HG02623 (cell line): ENCODE results near the gene PPP1R17.

Experiments used
- ATAC-seq: cut with Tn5 transposase; IDR thresholded peaks from one replicate; pipeline ENCODE4 v1.9.1; 2021; ENCODE audit warnings: moderate library complexity; ENCODE audit not compliant: unreplicated experiment

PPP1R17 gene

GRCh38 chr7:31687024-31687748 is at the start of gene PPP1R17:
Gene PPP1R17, plus strand, starts transcription at chr7:31687215. Its CDS starts 5,227 bp downstream, at chr7:31692442.
- no peak for ATAC-seq

GRCh38 chr7:31640381-31640780 is 46.6 kb upstream of the PPP1R17 start:
- ATAC-seq: no peak

- ATAC-seq: no peak
Observed at GRCh38 chr7:31642681-31643115, 44.3 kb upstream of the PPP1R17 start.

- no peak for ATAC-seq
Observed at GRCh38 chr7:31646942-31647341, 40.1 kb upstream of the PPP1R17 start.

- no peak for ATAC-seq
Observed at GRCh38 chr7:31647511-31647910, 39.5 kb upstream of the PPP1R17 start.

- ATAC-seq: no peak
Observed at GRCh38 chr7:31648288-31648687, 38.7 kb upstream of the PPP1R17 start.

GRCh38 chr7:31648880-31649279 is 38.1 kb upstream of the PPP1R17 start:
- ATAC-seq: no peak

GRCh38 chr7:31651234-31652062 is 35.6 kb upstream of the PPP1R17 start:
- no peak for ATAC-seq

GRCh38 chr7:31652063-31652326 is 35.0 kb upstream of the PPP1R17 start:
- ATAC-seq: no peak

- ATAC-seq: no peak
Observed at GRCh38 chr7:31663072-31663471, 23.9 kb upstream of the PPP1R17 start.

- no peak for ATAC-seq
Observed at GRCh38 chr7:31664890-31665289, 22.1 kb upstream of the PPP1R17 start.

- ATAC-seq: no peak
Observed at GRCh38 chr7:31665546-31665945, 21.5 kb upstream of the PPP1R17 start.

- ATAC-seq: no peak
Observed at GRCh38 chr7:31669461-31669860, 17.6 kb upstream of the PPP1R17 start.

- ATAC-seq: no peak
Observed at GRCh38 chr7:31679574-31680305, 7.3 kb upstream of the PPP1R17 start.

- ATAC-seq: no peak
Observed at GRCh38 chr7:31683445-31684225, 3.4 kb upstream of the PPP1R17 start.

- ATAC-seq: peak; percentile 97
Observed at GRCh38 chr7:31688372-31688771, 1.4 kb downstream of the PPP1R17 start.

- no peak for ATAC-seq
Observed at GRCh38 chr7:31688996-31689395, 2.0 kb downstream of the PPP1R17 start.

- no peak for ATAC-seq
Observed at GRCh38 chr7:31690935-31691334, 3.9 kb downstream of the PPP1R17 start.

GRCh38 chr7:31692451-31692850 is 5.4 kb downstream of the PPP1R17 start:
- ATAC-seq: no peak

- no peak for ATAC-seq
Observed at GRCh38 chr7:31692871-31693270, 5.9 kb downstream of the PPP1R17 start.
